NCI-H1105 treated with DMSO at 0.1 percent for 48 hours (cell line): Measurements from ENCODE around the gene DAZAP1.

ENCODE experiments used
- DNase-seq: peaks from one replicate; lab custom pipeline; 2025; lab: John Stamatoyannopoulos, UW

Gene DAZAP1

DNA sequence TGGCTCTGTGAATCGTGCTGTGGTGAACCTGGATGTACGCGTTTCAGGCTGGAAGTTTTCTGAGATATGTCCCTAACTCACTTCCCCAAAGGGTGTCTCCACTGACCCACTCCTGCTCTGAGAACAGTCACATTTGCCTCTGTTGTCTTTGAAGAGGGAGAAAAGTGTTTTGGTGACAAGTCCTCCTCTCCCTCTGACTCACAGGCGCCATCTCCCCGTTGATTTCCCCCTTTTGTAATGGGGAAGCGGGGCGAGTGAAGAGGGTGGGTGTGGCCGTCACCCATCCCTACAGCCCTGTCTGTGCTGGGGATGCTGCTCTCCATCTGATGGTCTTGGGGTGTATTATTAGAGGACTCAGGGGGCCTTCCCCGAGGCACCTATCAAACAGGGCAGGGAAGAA, 52.1 kb downstream of the DAZAP1 start:
- no peak for DNase-seq

DNA sequence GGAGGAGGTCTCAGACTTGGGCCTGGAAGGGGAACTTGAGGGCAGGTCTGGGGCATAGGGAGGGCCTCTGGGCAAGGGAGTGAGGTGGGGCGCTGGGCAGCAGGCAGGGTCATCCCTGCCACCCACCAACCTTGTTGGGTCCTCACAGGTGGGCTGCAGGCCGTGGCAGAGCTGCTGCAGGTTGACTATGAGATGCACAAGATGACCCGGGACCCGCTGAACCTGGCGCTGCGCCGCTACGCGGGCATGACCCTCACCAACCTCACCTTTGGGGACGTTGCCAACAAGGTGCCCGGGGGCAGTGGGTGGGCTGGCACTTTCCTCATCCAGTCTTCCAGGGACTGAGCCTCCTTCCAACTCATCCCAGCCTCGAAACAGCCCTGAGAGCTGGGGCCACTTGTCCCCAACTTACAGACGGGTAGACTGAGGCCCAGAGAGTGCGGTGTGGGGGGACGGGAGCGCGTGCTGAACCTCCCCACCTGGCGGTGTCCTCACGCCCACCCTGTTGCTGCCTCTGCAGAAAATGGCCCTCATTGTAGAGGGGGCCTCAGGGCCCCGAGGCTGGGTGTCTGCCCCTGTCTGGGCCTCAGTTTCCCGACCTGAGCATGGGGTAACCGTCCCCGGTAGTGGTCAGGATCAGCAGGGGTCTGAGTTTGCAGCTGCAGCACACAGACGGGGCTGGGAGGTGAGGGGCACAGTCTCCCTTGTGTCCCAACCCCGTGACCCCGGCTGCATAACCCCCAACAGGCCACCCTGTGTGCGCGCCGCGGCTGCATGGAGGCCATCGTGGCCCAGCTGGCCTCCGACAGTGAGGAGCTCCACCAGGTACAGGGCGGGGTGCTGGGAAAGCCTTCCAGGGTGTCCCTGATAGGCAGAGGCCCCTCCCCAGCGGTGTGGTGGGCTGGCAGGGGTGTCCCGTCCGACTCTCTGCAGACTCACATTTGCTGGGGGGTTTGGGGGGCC, 52.9 kb downstream of the DAZAP1 start:
- DNase-seq, result no peak

DNA sequence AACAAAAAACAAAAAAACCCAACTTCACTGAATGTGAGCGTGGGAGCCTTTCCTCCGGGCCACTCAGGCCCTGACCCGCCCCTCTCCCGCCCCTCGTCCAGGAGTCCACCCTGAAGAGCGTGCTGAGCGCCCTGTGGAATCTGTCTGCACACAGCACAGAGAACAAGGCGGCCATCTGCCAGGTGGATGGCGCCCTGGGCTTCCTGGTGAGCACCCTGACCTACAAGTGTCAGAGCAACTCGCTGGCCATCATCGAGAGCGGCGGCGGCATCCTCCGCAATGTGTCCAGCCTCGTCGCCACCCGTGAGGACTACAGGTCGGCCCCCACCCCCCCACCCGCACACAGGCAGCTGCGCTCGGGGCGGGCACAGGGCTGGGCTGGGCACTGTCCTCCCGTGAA, 54.5 kb downstream of the DAZAP1 start:
- DNase-seq, result no peak

DNA sequence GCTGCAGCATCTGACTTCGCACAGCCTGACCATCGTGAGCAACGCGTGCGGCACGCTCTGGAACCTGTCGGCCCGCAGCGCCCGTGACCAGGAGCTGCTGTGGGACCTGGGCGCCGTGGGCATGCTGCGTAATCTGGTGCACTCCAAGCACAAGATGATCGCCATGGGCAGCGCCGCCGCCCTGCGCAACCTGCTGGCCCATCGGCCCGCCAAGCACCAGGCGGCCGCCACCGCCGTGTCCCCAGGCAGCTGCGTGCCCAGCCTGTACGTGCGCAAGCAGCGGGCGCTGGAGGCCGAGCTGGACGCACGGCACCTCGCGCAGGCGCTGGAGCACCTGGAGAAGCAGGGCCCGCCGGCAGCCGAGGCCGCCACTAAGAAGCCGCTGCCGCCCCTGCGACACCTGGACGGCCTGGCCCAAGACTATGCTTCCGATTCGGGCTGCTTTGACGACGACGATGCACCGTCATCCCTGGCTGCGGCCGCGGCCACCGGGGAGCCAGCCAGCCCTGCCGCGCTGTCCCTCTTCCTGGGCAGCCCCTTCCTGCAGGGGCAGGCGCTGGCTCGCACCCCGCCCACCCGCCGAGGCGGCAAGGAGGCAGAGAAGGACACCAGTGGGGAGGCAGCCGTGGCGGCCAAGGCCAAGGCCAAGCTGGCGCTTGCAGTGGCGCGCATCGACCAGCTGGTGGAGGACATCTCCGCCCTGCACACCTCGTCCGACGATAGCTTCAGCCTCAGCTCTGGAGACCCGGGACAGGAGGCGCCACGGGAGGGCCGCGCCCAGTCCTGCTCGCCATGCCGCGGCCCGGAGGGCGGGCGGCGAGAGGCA, 58.0 kb downstream of the DAZAP1 start:
- DNase-seq, result peak; percentile 33

DNA sequence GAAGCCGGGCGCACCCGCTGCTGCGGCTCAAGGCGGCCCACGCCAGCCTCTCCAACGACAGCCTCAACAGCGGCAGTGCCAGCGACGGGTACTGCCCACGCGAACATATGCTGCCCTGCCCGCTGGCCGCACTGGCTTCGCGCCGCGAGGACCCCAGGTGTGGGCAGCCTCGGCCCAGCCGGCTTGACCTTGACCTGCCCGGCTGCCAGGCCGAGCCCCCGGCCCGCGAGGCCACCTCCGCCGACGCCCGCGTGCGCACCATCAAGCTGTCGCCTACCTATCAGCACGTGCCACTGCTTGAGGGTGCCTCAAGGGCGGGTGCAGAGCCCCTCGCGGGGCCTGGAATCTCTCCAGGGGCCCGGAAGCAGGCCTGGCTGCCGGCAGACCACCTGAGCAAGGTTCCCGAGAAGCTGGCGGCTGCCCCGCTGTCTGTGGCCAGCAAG, 58.7 kb downstream of the DAZAP1 start:
- DNase-seq, result no peak

DNA sequence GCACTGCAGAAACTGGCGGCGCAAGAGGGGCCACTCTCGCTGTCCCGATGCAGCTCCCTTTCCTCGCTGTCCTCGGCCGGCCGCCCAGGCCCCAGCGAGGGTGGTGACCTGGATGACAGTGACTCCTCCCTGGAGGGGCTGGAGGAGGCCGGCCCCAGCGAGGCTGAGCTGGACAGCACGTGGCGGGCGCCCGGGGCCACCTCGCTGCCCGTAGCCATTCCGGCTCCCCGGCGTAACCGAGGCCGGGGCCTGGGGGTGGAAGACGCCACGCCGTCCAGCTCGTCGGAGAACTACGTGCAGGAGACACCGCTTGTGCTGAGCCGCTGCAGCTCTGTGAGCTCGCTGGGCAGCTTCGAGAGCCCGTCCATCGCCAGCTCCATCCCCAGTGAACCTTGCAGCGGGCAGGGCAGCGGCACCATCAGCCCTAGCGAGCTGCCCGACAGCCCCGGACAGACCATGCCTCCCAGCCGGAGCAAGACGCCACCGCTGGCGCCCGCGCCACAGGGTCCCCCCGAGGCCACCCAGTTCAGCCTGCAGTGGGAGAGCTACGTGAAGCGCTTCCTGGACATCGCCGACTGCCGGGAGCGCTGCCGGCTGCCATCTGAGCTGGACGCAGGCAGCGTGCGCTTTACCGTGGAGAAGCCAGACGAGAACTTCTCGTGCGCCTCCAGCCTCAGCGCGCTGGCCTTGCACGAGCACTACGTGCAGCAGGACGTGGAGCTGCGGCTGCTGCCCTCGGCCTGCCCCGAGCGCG, 59.3 kb downstream of the DAZAP1 start:
- no peak for DNase-seq

DNA sequence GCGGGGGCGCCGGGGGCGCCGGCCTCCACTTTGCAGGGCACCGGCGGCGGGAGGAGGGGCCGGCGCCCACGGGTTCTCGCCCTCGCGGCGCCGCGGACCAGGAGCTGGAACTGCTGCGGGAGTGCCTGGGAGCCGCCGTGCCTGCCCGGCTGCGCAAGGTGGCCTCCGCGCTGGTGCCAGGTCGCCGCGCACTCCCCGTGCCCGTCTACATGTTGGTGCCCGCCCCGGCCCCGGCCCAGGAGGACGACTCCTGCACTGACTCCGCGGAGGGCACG, 59.8 kb downstream of the DAZAP1 start:
- DNase-seq, result no peak

DNA sequence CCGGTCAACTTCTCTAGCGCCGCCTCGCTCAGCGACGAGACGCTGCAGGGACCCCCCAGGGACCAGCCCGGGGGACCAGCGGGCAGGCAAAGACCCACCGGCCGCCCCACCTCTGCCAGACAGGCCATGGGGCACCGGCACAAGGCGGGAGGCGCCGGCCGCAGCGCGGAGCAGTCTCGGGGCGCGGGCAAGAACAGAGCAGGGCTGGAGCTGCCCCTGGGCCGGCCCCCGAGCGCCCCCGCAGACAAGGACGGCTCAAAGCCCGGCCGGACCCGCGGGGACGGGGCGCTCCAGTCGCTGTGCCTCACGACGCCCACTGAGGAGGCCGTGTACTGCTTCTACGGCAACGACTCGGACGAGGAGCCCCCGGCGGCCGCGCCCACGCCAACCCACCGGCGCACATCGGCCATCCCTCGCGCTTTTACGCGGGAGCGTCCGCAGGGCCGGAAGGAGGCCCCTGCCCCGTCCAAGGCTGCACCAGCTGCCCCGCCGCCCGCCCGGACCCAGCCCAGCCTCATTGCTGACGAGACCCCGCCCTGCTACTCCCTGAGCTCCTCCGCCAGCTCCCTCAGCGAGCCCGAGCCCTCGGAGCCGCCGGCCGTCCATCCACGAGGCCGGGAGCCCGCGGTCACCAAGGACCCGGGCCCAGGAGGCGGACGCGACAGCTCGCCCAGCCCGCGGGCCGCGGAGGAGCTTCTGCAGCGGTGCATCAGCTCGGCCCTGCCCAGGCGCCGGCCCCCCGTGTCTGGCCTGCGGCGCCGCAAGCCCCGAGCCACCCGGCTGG, 60.3 kb downstream of the DAZAP1 start:
- DNase-seq, result no peak

DNA sequence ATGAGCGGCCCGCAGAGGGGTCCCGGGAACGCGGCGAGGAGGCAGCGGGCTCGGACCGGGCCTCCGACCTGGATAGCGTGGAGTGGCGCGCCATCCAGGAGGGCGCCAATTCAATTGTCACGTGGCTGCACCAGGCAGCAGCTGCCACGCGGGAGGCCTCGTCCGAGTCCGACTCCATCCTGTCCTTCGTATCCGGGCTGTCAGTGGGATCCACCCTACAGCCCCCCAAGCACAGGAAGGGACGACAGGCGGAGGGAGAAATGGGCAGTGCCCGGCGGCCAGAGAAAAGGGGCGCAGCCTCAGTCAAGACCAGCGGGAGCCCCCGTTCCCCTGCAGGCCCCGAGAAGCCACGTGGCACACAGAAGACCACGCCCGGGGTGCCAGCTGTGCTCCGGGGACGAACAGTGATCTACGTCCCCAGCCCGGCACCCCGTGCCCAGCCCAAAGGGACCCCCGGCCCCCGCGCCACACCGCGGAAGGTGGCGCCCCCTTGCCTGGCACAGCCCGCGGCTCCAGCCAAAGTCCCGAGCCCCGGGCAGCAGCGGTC, 61.0 kb downstream of the DAZAP1 start:
- no peak for DNase-seq

DNA sequence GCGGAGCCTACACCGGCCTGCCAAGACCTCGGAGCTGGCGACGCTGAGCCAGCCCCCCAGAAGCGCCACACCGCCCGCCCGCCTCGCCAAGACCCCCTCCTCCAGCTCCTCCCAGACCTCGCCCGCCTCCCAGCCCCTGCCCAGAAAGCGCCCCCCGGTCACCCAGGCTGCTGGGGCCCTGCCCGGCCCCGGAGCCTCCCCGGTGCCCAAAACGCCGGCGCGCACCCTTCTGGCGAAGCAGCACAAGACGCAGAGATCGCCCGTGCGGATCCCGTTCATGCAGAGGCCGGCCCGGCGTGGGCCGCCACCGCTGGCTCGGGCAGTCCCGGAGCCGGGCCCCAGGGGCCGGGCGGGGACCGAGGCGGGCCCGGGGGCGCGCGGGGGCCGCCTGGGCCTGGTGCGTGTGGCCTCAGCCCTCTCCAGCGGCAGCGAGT, 61.5 kb downstream of the DAZAP1 start:
- DNase-seq, result no peak

DNA sequence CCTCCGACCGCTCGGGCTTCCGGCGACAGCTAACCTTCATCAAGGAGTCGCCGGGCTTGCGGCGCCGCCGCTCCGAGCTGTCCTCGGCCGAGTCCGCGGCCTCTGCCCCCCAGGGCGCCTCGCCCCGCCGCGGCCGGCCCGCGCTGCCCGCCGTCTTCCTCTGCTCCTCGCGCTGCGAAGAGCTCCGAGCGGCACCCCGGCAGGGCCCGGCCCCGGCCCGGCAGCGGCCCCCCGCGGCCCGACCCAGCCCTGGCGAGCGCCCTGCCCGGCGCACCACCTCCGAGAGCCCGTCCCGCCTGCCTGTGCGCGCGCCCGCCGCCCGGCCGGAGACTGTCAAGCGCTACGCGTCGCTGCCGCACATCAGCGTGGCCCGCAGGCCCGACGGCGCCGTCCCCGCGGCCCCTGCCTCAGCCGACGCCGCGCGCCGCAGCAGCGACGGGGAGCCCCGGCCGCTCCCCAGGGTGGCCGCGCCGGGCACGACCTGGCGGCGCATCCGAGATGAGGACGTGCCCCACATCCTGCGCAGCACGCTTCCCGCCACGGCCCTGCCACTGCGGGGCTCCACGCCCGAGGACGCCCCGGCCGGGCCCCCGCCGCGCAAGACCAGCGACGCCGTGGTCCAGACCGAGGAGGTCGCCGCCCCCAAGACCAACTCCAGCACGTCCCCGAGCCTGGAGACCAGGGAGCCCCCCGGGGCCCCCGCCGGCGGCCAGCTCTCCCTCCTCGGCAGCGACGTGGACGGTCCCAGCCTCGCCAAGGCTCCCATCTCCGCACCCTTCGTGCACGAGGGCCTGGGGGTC, 62.1 kb downstream of the DAZAP1 start:
- DNase-seq, result no peak

DNA sequence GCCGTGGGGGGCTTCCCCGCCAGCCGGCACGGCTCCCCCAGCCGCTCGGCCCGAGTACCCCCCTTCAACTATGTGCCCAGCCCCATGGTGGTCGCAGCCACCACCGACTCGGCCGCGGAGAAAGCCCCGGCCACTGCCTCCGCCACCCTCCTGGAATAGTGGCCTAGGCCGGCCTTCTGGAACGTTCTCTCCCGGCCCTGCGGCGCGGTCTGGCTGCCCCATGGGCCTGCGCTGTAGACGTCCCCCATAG, 62.6 kb downstream of the DAZAP1 start:
- no peak for DNase-seq

DNA sequence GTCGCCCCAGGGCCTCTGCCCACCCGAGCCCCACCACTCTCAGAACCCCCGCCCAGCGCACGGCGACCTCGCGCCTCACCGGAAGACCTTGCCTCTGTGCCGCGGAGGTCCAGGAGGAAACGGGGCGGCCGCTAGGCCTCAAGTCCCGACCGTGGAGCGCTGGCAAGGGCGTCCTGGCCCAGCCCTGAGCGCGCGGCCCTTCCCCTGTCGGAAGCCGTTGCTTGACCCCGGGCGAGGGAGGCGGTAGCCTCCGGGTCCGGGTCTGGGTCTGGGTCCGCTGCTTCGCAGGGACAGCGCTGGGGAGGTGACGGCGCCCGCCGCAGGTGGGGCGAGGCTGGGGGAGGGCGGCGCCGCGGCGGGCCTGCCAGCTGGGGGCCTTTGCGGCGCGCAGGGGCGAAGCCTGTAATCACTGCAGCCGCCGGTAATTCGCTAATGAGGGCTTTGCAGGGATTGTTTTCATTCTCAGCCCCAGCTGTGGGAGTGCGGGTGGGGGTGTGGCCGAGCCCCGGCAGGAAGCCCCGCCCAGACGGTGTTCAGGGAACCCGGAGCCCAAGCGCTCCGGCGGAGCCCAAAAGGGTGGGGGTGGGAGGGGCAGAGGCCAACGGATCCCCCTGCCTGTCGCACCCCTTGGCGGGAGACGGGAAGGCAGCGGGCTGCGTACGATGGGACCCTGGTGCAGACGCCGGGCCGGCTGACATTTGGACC, 63.1 kb downstream of the DAZAP1 start:
- DNase-seq, result peak; percentile 81

DNA sequence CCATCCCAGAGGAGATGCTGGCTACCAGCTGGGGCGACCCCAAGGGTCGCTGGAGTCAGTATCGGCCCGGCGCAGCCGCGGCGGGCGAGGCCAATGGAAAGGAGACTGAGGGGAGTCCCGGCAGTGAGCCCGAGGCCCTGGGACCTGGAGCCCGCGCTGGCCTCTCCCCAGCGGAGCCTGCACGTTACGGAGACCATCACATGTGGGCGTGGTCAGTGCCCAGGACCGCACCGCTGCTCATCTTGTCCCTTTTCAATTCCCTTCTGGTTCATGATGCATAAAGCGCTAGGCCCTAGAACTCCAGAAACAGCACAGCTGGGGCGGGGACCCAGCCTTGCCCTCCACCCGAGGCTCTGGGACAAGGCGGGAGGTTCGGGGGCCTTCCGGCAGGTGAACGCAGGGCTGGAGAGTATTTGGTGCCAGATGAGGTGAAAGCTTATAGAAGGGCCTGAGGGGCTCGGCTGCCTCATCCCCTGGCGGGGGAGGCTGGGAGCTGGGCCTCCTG, 63.7 kb downstream of the DAZAP1 start:
- peak; percentile 64 for DNase-seq

DNA sequence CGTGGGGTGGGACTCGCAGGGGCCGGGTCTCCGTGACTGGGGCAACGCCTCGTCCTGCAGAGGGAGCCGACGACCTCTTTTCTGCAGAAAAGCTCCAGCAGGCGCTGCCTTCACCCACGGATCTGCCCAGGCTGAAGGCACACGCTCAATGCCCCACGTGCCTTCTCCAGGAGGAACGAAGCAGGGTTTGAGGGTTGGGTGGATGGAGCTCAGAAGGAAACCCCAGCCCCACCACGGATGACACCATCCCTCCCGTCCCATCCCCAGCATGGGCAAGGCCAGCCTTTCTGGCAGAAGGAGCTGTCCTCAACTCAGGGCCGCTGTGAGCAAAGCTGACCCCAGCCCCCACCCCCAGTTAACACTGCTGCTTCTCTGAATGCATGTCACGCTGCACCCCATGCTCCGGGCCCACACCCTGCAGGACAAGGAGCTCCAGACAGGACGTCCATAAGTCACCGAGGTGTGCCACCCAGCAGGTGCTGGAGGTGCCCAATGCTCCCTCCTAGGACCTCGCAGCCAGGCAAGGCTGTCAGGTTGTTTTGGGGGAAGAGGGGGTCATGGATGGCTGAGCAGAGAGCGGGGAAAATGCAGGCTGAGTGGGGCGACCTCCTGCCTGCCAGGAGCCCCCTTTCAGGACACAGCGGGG, 64.3 kb downstream of the DAZAP1 start:
- DNase-seq, result no peak

DNA sequence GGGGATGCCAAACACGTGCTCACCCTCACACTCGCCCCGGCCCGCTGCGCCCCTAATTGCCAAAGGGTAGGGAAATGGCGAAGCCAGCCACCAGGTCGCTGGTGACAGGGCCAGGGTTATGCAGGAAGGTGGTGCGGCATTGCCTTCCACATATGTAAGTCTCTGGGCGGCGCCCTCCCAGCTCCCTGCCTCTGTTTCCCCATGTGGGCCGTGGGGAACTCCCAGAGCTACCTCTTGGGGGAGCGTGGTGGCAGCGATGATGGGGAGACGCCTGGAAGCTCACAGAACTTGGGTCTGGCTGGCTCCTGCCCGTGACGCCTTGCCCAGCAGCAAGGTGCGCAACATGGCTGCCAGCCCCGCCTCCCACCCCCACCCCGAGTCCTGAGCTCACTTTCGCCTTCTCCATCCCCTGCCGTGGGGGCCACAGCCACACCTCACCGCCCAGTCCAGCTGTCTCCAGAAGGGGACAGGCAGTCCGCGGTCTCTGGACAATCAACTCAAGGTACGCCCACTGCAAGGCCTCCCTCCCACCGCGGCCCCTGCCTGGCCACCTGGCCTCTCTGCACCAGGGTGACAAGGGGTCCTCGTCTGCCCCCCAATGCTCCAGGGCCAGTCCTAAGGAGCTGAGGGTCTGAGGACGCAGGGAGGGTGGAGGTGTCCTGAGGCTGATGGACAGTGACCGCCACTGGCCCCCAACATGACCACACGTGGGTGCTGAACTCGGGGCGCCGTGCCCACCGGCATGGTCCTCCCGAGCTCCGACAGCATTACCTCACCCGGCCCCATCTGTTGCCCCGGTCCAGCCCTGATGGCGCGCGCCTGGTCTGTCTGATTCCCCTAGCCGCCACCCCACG, 65.1 kb downstream of the DAZAP1 start:
- peak; percentile 10 for DNase-seq

DNA sequence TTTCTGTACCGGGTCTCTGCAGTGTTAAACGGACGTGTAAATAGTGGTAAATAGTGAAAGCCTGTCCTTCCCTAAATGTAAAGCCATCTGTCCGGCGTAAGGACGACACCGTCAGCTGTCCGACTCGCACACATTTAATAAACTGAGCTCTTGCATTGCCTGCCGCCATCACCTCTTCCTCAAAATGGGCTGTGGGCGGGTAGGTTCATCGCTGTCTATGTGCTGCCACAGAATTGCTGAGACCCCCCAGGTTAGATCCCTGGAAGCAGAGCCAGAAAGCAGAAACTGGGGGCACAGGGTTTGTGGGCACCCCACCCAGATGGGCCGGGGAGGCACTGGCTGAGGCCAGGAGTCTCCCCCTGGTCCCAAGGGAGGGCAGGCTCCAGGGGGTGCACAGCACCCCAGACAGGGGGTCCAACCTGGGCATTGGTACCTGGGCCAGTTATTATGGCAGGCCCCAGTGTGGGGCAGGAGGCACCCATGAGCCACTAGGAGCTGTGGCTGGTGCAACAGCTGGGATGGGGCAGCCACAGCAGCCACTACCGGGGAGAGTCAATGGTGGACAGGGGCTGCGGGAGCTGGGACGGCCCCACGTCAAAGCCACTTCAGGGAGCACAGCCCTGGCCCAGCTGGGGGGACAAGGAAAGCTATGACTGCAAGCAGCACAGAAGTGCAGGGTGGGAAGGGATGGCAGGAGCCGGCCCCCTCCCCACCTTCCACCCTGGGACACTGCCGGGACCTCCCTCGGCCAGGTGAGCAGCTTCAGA, 65.9 kb downstream of the DAZAP1 start:
- DNase-seq, result peak; percentile 10
